Mucosa of stomach (tissue), 1 donor: ENCODE data around the gene MMP21.

ENCODE experiments used
- H3K27me3 ChIP-seq: one replicate; pipeline ENCODE4 v1.7.0; 2013; ENCODE audit warnings: mild to moderate bottlenecking, low read length; ENCODE audit not compliant: control insufficient read depth, insufficient read depth
- H3K36me3 ChIP-seq: one replicate; pipeline ENCODE4 v1.7.0; 2013; ENCODE audit warnings: low read length; ENCODE audit not compliant: control insufficient read depth, insufficient read depth
- H3K4me1 ChIP-seq: one replicate; pipeline ENCODE4 v1.7.0; 2013; ENCODE audit warnings: mild to moderate bottlenecking, low read length; ENCODE audit not compliant: control insufficient read depth, insufficient read depth
- H3K4me3 ChIP-seq: one replicate; pipeline ENCODE4 v1.7.0; 2013; ENCODE audit warnings: low read length
- H3K9ac ChIP-seq: one replicate; pipeline ENCODE4 v1.7.0; 2013; ENCODE audit warnings: mild to moderate bottlenecking, low read length, moderate library complexity
- H3K9me3 ChIP-seq: one replicate; pipeline ENCODE4 v1.7.0; 2013; ENCODE audit warnings: mild to moderate bottlenecking, low read length, moderate library complexity; ENCODE audit not compliant: control insufficient read depth
- donor health status: Pancreatic carcinoma.

The MMP21 gene

DNA sequence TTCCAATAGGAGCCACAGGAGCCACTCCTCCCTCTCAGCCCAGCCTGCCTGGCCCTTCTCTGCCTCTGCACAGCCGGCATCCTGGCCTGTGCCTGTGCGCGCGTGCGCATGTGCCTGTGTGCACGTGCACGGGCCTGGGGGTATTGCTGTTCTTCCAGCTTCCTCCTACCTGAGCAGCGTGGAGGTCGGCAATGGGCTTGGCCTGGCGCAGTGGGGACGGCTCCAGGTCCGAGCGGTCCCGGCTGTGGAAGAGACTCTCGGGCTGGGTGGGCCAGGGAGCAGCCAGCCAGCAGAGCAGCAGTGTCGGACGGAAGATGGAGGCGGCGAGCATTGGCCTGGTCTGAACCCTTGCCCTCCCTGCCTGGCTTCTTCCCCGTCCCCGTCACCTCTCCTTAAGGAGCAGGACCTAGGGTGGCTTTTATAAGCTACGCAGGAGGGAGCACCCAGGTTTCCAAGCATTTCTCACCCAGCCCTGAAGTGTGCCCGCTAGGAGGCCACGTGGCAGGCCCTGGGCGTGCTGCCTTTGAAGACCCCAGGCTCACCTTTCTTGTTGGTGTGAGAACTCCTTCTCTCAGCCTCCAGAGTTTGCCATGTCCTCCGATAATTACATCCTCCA is at the start of gene MMP21:
Gene MMP21 (minus strand): TSS at position 331 of the 616 bp plus-strand sequence. CDS start 0 bp downstream, at position 331.
- Histone ChIP-seq H3K9ac (no peak within 1 kb of the TSS), H3K36me3 (no peaks in the 10 kb centered on the region), H3K4me3 (no peak within 1 kb of the TSS)

GRCh38 chr10:125824736-125825135 is 49.1 kb upstream of the MMP21 start:
- no peaks in the 10 kb centered on the region for H3K27me3 ChIP-seq
- no peaks in the 10 kb centered on the region for H3K36me3 ChIP-seq
- no peaks in the 10 kb centered on the region for H3K9me3 ChIP-seq
- peaks cover 13% of the 10 kb centered on the region for H3K4me1 ChIP-seq
- H3K4me3 ChIP-seq = no peak overlapping the region
- H3K9ac ChIP-seq = peak overlapping the region; percentile 84

More for the DNA sequence above, at the start of gene MMP21:
- no peaks in the 10 kb centered on the region for H3K9me3 ChIP-seq
- no peaks in the 10 kb centered on the region for H3K4me1 ChIP-seq
- peaks cover 9% of the 10 kb centered on the region for H3K27me3 ChIP-seq

DNA sequence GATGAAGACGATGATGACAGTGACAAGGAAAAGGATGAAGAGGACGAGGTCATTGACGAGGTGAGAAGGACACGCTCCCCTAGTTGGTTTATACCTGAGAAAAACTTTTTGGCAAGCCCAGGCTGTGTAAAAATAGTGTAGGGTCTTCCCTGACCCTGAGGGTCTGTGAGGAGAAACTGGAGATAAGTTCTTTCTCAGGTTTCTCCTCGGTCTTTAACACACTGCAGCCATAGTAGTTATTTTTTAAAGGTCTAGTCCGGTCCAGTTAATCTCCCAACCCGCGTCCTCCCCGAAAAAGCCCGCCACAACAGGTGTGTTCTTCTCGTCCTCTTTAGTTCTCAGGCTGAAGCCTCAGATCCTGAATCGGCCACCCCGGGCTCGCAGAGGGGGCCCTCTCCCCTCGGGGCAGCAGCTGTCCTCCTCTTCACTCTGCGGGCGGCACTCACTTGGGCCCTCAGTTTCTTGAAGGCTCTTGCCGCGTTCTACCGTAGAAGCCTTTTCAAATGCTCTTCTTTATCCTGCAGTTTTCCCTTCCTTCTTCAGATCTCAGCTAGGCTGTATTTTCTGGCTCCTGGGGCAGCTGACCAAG is 48.1 kb upstream of the MMP21 start:
- Histone ChIP-seq H3K9ac (peak overlapping the region; percentile 84), H3K4me1 (peaks cover 13% of the 10 kb centered on the region), H3K27me3 (no peaks in the 10 kb centered on the region), H3K36me3 (no peaks in the 10 kb centered on the region), H3K4me3 (peak overlapping the region; percentile 77), H3K9me3 (no peaks in the 10 kb centered on the region)

- Histone ChIP-seq H3K4me1 (peaks cover 13% of the 10 kb centered on the region), H3K27me3 (no peaks in the 10 kb centered on the region), H3K4me3 (peak within 1 kb of the TSS; percentile 77), H3K9ac (peak within 1 kb of the TSS; percentile 84), H3K9me3 (no peaks in the 10 kb centered on the region), H3K36me3 (no peaks in the 10 kb centered on the region)
Measured at GRCh38 chr10:125822878-125823662, 47.4 kb upstream of the MMP21 start, which contains the start of the genes BCCIP and UROS. Gene BCCIP (plus strand): TSS chr10:125823546. CDS start chr10:125823558, 12 bp downstream. Gene UROS (minus strand): TSS chr10:125823258. CDS start chr10:125816499, 6,759 bp downstream.

DNA sequence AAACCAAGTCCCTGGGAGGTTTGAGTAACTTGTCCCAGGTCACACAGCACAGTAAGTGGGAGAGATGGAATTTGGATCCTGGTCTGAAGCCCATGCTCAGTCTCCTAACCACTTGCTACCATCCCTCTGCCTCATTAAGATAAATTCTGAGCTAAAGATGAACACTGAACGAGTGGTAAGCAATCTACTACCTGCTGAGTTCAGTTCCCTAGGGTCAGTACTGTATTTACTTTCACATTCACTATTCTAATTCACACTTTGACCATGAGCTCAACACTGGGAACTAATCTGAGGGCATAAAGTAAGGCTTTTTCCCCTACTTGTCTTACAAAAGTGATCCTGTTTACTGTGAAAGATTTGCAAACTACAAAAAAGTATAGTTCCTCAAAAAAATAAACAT is 45.1 kb upstream of the MMP21 start:
- no peaks in the 10 kb centered on the region for H3K27me3 ChIP-seq

DNA sequence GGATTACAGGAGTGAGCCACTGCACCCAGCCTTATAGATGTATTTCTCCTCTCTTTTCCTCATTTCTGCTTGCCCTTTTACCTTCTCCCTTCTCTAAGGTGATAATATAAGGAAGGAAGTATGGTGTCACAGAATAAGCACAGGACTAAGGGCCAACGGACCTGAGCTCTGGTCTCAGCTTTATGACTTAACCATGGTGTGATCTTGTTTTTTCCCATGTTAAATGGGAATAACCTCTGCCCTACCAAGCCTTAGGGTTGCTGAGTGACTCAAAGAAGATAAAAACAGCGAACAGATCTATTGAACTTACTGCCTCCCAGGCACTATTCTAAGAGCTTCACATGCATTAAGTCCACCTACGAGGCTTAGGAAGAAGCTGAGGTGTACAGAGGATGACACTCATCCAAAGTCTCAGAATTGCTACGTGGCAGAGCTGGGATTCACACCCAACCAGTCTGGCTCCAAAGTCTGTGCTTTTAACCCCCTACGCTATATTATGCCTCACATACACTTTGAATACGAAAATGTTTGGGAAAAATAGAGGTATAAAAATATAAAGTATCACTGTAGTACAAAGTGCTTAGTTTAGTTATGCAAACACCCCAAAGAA is 41.8 kb upstream of the MMP21 start:
- H3K9me3 ChIP-seq = no peaks in the 10 kb centered on the region
- no peak overlapping the region for H3K4me3 ChIP-seq
- no peaks in the 10 kb centered on the region for H3K4me1 ChIP-seq
- no peak overlapping the region for H3K9ac ChIP-seq
- no peaks in the 10 kb centered on the region for H3K36me3 ChIP-seq
- no peaks in the 10 kb centered on the region for H3K27me3 ChIP-seq

More for the DNA sequence above, 45.1 kb upstream of the MMP21 start:
- Histone ChIP-seq H3K9ac (no peak overlapping the region), H3K36me3 (no peaks in the 10 kb centered on the region), H3K9me3 (no peaks in the 10 kb centered on the region), H3K4me1 (peaks cover 13% of the 10 kb centered on the region), H3K4me3 (no peak overlapping the region)

GRCh38 chr10:125816548-125816947 is 40.9 kb upstream of the MMP21 start:
- no peaks in the 10 kb centered on the region for H3K27me3 ChIP-seq
- H3K9me3 ChIP-seq = no peaks in the 10 kb centered on the region
- H3K36me3 ChIP-seq = no peaks in the 10 kb centered on the region
- H3K9ac ChIP-seq = no peak overlapping the region
- no peak overlapping the region for H3K4me3 ChIP-seq
- no peaks in the 10 kb centered on the region for H3K4me1 ChIP-seq

DNA sequence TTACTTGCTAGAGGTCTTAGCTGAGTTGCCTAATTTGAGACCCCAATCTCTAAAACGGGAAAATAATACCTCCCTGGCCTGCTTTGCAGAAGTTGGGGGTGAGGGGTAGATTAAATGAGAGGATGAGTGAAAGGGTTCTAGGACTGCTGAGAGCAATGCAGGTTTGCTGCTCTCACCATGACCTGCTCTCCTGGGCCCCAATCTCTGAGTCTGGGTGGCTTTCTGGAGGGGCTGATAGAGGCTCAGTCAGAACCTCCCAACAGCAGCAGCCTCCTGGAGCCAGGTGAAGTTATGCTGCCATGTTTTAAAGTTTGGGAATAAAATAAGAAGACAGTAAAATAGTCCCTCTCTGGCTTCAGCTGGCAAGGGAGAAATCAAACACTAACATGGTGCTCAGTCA is 40.1 kb upstream of the MMP21 start:
- Histone ChIP-seq H3K9me3 (no peaks in the 10 kb centered on the region), H3K4me1 (no peaks in the 10 kb centered on the region), H3K27me3 (no peaks in the 10 kb centered on the region), H3K9ac (no peak overlapping the region), H3K4me3 (no peak overlapping the region), H3K36me3 (no peaks in the 10 kb centered on the region)

- Histone ChIP-seq H3K4me3 (no peak overlapping the region), H3K36me3 (no peaks in the 10 kb centered on the region), H3K27me3 (no peaks in the 10 kb centered on the region), H3K4me1 (no peaks in the 10 kb centered on the region), H3K9me3 (no peaks in the 10 kb centered on the region), H3K9ac (no peak overlapping the region)
Measured at GRCh38 chr10:125812128-125812750, 36.6 kb upstream of the MMP21 start.

DNA sequence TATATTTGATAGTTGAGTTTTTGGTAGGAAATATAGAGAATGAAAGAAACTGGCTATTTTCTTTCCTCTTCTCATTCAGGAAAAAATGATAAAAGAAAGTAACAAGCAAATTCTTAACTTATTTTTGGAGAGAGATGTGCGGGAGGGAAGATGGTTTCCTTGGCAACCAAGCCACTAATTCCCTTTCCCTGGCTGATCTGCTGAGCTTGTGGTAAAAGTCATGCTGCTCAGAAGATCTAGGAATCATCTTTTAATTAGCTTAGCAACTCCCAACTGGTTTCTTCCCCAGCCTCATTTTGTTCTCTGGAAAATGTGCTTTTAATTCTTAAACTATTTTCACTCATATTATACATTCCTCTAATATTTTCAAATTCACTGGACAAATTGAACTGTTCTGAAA is 35.6 kb upstream of the MMP21 start:
- Histone ChIP-seq H3K4me3 (no peak overlapping the region), H3K27me3 (no peaks in the 10 kb centered on the region), H3K36me3 (no peaks in the 10 kb centered on the region), H3K9me3 (no peaks in the 10 kb centered on the region), H3K4me1 (no peaks in the 10 kb centered on the region), H3K9ac (no peak overlapping the region)

- H3K4me1 ChIP-seq = no peaks in the 10 kb centered on the region
- H3K9me3 ChIP-seq = no peaks in the 10 kb centered on the region
- no peak overlapping the region for H3K9ac ChIP-seq
- no peaks in the 10 kb centered on the region for H3K27me3 ChIP-seq
- H3K36me3 ChIP-seq = no peaks in the 10 kb centered on the region
- no peak overlapping the region for H3K4me3 ChIP-seq
Measured at GRCh38 chr10:125808047-125808446, 32.4 kb upstream of the MMP21 start.
